Stimulated activated CD4-positive, alpha-beta T cell treated with anti-CD3 and anti-CD28 coated beads, Interleukin-1b, Interleukin-23, amount 100 ng/mL, for 1 hour (primary cell): ENCODE measurements around the gene PERM1.
"Not testable (repeated sequence)": the region's sequence is repeated elsewhere in the genome, so short reads cannot be mapped to it uniquely, and the experiment has no call there.

ENCODE experiments used
- DNase-seq, 2 donors: peaks; one replicate each; pipeline ENCODE4 v3.0.0-alpha.2; 2020; ENCODE audit warnings: low read depth in 2 of 2

The PERM1 gene, protein sequence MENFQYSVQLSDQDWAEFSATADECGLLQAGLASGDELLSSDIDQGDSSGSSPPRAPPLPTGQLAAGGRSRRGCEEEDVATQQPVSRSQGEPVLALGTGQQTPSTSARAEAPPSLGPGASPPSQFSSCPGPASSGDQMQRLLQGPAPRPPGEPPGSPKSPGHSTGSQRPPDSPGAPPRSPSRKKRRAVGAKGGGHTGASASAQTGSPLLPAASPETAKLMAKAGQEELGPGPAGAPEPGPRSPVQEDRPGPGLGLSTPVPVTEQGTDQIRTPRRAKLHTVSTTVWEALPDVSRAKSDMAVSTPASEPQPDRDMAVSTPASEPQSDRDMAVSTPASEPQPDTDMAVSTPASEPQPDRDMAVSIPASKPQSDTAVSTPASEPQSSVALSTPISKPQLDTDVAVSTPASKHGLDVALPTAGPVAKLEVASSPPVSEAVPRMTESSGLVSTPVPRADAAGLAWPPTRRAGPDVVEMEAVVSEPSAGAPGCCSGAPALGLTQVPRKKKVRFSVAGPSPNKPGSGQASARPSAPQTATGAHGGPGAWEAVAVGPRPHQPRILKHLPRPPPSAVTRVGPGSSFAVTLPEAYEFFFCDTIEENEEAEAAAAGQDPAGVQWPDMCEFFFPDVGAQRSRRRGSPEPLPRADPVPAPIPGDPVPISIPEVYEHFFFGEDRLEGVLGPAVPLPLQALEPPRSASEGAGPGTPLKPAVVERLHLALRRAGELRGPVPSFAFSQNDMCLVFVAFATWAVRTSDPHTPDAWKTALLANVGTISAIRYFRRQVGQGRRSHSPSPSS

DNA sequence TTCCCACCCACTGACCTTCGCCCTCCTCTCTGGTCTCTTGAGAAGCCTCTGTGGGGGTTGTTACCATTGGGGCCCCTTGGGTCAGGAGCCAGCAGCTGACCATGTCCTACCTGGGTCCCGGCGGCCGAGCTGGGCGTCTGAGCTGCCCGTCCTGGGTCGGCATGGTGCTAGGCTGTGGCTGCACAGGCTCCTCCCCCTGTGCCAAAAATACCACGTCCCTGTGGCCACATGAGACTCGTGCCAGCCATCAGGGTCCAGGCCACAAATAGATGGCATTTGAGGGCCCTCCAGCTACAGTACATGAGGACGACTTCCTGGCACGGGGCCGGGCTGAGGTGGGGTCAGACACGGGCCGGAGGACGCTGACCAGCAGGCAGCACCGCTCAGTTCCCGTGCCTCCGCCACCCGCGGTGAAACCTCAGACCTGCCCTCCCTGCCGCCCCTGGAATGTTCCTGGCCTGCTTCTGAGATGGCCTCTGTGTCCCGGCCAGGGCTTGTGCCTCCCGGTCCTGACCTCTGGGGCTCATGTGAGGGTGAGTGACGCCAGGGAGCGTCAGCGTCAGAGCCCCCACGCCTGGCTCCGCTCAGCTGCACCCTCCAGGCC, at the start of gene PERM1:
PERM1 (minus strand) TSS at position 139 of the 604 bp plus-strand sequence. CDS start 1,064 bp downstream, outside the sequence.
- DNase-seq = no peak

DNA sequence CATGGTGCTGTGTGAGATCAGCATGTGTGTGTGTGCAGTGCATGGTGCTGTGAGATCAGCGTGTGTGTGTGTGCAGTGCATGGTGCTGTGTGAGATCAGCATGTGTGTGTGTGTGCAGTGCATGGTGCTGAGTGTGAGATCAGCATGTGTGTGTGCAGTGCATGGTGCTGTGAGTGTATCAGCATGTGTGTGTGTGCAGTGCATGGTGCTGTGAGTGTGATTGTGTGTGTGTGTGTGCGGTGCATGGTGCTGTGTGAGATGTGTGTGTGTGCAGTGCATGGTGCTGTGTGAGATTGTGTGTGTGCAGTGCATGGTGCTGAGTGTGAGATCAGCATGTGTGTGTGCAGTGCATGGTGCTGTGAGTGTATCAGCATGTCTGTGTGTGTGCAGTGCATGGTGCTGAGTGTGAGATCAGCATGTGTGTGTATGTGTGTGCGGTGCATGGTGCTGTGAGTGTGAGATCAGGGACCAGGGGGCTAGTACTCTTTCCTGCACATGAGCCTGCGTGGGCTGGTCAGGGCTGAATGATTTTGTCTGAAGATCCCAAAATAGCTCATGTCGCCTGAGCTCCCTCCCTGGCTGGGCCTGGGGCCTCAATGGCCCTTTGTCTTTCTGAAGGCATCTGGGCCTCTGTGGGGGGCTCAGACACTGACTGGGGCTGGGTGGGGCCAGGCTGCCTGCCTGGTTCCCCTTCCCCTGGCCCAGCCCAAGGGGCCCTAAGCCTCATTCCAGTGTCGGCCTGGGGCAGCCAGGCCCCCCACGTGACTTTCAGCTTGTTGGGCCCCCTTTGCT, 49.2 kb upstream of the PERM1 start:
- DNase-seq = not testable (repeated sequence)

DNA sequence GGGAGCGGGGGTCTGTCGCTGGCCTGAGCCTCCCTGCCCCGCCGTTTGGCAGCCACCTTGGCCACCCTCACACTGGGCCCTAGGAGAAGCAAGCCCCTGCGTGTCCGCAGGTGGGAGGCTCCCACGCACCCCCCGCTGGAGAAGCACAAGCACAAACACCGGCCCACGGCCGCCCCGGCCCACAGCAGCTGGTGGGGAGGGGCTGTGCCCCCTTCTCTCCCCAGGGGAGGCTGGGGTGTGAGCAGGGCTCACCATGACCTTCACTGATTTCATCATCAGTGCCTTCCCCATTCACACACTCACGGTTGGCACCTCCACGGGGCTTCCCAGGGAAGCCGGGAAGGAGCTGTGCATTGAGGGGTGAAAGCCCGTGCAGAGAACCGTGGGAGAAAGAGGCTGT, 45.9 kb upstream of the PERM1 start:
- DNase-seq = no peak

DNA sequence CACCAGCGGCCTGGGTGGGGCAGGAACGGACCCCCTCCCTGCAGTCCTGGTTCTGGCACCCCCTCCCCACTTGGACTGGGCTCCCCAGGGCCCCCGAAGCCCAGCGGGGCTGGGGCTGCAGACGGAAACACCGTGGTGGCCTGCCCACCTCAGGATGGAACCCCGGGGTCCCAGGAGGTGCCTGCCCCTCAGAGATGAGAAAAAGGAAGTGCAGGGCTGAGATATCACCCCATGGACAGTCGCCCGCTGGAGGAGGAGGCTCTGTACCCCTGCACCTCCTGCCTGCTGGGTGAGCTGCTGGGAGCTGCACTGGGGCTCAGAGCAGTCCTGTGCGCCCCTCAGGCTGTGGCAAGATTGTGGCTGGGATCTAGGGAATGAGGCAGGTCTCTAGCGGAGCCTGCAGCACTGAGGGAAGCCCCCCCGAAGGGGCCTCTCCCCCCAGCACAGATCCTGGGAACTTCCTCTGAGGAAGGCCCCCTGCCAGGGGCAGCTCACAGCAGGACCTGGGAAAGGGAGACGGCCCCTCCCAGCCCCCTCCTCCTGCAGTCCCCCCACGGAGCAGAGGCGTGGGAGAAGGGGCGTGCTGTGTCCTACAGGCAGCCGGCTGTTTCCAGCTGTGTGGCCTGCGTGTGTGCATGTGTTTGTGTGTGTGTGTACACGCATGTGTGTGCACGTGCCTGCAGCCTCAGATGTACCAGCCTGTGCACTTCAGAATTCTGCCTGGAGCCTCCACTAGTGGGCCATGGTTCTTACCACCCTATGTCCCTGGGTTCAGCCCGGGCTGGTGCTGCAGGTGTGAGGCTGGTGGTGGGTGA, 44.9 kb upstream of the PERM1 start:
- no peak for DNase-seq

DNA sequence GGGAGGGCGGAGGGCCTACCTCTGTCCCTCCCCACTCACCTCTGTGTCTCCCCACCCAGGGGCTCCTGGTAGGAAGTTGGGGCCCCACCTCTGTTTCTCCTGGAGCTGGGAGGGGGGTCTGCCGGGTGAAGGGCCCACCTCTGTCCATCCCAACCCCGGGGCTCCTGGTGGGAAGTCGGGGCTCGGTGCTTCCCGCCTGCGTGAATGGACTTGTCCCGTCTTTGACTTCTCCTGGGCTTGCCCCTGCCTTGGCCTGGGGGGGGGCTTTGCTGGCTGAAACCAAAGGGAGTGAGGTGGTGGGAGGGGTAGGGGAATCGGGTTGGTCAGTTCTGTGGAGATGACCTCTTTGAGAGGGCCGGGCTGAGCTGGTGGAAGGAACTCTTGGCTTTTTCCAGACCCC, 43.8 kb upstream of the PERM1 start:
- no peak for DNase-seq

DNA sequence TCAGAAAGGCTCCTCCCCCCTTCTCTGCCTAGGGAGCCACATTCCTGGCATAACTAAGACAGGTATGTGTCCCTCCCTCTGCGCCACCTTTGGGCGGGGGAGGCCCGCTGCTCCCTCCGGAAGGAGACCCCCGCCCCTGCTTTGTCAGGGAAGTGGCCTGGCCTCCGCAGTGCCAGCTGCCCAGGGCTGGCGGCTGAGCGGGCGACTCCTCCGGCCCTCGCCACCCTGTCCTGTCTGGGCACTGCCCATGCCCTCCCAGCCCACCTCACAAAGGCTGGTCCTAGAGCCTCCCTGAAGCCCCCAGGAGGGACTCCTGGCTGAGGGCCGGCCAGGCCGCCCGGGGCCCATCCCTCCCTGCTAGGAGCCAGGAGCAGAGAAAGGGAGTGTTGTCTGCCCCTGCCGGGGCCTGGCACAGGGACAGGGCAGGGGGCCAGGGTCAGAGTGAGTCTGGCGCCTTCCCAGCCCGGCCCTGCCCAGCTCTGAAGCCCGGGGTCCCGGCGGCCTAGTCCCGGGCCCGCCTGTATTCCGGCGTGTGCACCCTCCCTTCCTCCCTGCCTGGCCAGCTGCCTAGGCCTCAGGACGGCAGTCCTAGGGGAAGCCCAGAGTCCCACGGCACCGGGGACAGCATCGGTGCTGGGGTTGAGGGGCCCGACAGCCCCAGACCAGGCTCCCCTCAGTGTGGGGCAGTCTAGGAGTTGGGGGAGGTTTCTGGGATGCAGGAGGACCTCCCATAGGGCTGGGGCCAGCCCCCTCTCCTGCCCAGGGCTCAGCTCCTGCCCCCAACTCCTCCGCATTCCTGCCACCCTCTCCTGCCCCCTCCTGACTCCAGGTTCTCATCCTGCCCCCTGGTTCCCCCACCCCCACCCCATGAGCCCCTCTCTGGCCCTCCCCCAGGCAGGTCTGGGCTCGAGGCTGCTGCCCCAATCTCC, 43.1 kb upstream of the PERM1 start:
- DNase-seq = no peak

DNA sequence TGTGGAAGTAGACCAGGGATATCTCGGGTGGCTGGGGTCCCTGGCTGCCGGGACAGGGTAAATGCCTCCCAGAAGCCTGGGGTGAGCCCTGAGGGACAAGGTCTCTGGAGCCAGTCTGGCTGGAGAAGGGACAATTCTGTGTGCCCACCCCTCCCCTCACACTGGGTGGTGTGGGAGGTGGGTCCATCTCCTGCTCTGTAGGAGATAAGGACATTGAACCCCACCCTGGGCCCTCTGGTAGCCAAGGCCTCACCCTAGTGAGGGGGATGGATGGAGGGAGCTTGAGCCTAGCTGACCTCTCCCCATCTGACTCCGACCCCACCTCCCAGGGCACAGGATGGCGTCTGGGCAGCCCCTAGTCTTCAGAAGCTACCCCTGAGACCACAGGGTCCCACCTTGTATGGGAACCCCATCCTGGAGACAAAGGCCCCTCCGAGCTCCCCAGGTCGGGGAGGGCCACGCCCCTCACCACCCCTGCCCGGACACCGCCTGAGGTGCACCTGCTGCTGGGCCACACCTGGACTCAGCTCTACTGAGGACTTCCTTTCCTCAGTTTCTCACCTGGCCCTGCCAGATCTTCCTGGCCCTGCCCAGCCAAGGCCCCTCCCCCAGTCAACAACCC, 42.4 kb upstream of the PERM1 start:
- no peak for DNase-seq

DNA sequence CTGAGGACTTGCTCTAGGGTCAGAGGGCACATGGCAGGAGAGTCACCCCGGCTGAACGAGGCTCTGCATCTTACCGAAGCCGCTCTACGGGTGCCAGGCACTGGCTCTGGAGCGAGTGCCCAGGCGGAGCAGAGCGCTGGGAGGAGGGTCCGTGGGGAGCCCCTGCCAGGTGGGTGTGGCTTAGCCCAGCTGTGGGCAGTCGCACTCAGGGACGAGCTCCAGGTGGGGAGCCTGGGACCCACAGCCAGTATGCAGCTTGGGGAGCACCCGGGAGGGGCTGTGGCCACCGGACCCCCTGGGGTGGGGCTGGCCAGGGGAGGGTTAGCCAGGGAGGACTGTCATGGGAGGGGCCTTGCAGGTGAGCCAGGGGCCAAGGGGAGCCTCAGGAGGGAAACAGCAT, 41.8 kb upstream of the PERM1 start:
- DNase-seq = no peak

DNA sequence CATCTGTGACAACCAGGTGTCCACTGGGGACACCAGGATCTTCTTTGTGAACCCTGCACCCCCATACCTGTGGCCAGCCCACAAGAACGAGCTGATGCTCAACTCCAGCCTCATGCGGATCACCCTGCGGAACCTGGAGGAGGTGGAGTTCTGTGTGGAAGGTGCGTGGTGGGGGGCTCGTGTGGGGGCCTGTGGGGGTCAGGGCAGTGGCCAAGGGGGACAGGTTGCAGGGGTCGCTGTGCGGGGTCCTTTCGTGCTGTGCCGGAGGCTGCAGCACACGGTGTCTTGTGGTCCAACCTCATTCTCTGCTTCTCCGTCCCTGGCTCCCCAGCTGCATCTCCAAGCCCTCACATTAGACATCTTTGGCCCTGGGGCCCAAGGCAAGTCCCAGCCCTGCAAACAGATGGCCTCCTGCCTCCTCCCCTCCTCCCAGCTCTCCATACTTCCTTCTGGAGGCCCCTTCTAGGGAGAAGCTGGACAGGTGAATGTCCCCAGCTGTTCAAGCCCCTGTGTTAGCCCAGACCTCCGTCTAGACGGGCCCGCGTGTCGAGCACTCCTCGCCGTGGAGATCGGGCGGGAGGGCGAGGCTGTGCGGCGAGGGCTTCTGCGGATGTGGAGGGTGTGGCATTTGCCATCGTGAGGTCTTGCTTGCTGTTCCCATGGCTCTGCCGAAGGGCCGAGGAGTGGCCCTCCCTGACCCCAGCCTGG, 40.6 kb upstream of the PERM1 start:
- DNase-seq = no peak

DNA sequence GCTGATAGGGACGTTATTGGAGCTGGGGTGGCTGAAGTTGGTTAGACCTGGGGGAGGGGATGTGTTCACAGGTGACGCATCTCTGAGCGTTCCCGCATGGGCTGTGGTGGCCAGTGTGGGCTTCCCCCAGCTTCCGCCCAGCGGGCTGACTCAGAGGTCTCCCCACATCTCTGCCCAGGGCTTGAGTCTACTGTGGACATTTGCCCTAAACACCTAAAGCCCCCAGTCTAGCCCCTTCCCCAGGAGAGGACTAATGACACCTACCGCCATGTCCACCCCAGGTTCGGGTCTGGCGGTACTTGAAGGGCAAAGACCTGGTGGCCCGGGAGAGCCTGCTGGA, 40.0 kb upstream of the PERM1 start:
- no peak for DNase-seq

DNA sequence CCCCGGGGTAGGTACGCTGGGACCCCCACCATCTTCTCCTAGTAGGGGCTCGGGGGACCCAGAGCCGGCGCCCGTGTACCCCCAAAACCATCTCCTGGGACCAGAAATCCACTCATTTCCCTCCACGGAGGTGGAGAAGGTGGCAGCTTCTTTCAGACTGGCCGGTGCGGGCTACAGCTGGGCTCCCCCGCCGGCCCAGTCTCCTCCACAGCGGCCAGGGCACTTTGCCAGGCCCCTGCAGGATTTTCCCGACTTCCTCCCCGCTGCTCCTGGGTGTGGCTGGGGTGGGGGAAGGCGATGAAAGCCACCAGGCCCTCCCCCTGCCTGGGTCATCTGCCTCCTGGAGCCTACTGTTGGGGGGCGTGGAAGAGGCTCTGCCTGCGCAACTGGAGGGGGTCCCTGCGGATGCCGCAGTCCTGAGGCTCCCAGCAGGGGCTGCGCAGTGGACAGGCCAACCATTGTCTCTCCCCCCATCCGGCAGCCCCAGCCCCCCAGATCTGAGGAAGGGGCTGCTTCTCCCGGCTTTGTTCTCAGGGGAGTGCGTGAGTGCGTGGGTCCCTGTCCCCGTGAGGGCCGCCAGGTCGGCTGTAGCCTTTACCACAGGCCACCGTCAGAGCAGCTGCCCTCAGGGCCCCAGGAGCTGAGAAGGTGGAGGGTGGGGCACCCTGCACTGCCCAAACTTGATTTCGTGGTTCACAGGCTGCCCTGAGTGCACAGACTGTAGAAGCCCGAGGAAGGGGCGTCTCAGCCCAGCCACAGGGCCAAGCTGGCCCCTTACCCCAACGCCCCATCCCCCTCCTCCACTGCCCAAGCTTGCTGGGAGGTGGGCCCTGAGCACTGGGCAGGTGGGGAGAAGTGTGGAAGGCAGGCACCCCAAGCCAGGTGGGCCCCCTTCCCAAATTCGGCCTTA, 39.4 kb upstream of the PERM1 start:
- no peak for DNase-seq

DNA sequence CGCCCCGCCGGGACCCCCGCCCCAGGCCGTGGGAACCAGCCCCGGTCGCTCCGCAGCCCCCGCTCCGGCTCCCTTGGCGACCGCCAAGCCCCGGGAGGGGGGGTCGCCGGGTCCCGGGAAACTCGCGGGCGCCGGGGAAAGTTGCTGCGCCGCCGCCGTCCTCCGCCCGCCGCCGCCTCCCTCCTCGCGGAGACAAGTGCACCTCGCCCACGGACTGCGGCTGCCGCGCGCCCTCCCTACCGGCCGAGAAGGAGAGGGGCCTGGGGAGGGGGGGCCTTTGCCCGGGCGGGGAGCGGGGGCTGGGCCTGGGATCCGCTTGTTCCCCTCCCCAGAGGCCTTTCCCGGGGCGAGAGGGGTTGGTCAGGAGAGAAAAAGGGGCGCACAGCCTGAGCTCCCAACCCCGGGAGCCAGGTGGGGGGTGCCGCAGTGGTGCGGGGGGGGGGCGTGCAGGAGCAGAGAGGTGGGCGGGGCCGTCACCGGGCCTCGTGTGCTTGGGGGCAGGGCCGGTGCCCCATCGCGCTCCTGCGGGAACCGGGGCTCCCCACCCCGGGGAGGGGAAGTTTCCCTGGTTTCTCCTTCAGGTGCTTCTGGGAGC, 38.6 kb upstream of the PERM1 start:
- no peak for DNase-seq

DNA sequence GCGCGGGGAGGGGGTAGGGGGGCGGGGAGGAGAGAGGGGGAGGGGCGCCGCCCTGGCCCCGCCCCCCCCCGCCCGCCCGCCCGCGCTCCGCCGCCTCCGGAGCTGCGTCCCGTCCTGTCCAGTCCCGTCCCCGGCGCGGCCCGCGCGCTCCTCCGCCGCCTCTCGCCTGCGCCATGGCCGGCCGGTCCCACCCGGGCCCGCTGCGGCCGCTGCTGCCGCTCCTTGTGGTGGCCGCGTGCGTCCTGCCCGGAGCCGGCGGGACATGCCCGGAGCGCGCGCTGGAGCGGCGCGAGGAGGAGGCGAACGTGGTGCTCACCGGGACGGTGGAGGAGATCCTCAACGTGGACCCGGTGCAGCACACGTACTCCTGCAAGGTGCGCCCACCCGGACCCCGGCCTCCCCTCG, 38.1 kb upstream of the PERM1 start, which contains the start of gene AGRN:
AGRN (plus strand) TSS at position 121 of the 405 bp plus-strand sequence; CDS start at position 174, 53 bp downstream.
- no peak for DNase-seq

DNA sequence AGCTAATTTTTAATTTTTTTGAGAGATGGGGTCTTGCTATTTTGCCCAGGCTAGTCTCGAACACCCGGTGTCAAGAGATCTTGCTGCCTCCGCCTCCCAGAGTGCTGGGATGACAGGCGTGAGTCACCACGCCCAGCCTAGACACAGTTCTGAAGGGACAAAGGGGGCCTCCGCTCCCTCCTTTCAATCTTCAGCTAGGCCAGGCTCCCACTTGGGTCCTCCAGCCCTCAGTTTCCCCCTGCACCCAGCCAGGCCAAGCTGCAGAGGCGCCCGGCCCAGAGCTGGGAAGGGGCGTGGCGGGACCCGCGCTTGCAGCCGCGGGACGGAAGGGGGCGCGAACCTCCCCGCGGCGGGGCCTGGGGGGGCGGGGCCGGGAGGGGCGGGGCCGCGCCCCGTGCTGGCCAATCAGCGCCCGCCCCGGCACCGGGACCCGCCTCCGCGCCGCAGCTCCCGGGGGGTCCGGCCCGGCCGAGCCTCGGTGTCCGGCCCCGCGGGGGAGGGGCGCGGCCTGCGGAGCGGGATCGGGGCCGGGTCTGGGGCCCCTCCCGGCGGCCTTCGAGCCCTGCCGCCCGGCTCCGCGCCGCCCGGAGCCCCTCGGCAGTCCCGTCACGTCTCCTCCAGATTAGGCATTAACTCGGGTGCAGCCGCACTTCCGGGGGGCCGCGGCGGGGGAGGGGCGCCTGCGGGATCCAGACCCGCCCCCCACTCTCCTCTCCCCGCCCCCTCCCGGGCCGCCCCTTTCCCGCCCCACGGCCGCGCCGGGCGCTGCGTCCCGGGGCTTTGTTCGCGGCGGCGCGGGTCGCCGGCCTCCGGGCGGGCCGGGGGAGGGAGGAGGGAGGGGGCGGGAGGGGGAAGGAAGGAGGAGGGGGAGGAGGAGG, 37.5 kb upstream of the PERM1 start:
- peak; percentile 62 to 73 for DNase-seq

DNA sequence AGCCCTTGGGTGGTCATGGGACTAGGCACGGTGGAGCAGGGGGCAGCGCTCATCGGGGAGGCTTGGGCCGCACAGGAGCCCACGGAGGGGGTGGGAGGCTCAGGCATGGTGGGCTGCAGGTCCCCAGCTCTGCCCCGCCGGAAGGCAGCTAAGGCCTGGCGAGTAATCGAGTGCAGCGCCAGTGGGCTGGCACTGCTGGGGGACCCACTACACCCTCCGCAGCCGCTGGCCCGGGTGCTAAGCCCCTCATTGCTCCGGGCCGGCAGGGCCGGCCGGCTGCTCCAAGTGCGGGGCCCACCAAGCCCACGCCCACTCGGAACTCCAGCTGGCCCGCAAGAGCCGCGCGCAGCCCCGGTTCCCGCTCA, 36.4 kb upstream of the PERM1 start:
- DNase-seq = not testable (repeated sequence)
